Activated CD4-positive, alpha-beta T cell treated with anti-CD3 and anti-CD28 coated beads, Interleukin-2, amount 50 U/mL, for 48 hours (primary cell): Measurements from ENCODE around the gene CCDC28B.

Experiments used
- DNase-seq, 2 experiments: peaks; one replicate each; pipeline ENCODE4 v3.0.0-alpha.2; 2020

CCDC28B gene

DNA sequence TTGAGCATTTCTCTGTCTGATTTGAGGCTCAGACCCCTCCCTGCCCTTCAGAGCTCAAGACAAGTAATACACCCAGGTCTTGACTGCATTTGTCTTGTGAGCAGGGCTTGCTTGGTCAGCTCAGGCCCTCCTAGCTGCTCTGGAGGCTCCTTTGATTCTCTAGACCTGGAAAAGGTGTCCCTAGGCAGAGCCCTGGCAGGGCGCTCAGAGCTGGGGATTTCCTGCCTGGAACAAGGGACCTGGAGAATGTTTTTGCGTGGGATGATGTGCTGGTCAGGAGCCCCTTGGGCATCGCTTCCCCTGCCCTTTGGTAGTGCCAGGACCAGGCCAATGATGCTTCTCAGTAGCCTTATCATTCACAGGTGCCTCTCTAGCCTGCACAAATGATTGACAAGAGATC is 4.9 kb upstream of the CCDC28B start:
- no peak for DNase-seq

DNA sequence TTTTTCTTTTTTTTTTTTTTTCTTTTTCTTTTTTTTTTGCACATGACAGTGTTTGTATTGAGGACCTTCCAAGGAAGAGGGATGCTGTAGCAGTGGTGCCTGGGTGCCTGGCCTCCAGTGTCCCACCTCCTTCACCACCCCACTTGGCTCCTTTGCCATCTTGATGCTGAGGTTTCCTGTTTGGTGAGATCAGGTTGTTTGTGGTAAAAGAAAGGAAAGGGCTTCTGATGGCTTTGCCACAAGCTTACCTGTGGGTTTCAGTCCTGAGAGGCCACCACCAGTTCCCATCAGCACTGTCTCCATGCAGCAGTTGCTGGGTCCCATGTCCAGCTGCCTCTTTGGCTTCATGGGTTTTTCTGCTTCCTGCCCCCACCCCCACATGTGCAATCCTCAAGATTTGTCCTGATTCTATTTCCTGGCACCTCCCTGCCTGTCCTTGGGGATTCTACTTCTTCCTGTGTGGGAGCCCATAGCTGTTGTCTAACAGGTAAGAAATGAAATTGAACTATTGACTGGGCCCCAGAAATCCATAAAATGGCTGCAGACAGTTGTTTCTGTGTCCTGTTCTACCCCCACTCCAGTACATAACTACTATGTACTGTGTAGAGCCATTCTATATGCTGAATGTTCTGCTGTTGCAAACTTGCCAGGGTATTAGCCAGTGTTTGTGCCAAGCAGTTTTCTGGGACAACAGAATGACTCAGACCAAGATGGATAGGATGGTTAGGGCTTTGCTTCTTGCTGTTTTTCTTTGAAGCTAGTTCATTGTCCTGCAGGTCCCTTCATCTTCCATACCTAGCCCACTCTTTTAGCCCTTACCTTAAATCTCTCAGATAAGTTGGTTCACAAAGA is 4.2 kb upstream of the CCDC28B start:
- no peak for DNase-seq

DNA sequence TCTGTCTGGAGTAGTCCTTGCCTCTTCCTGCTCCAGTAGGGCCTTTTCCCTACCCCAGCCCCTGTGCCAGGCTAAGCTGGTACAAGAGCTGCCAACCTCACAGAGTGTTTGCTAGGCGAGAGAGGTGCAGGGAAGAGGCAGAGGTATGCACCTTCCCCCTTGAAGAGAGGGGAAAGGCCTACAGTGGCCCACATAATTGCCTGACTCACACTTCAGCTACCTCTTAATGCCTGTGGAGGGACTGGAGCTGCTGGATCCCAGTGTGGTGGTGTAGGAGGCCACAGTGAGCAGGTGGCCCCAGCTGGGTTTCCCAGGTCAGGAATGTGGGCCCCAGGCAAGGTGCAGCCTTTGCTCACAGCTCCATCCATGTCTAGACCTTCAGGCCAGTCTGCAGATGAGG is 3.3 kb upstream of the CCDC28B start:
- DNase-seq: no peak

DNA sequence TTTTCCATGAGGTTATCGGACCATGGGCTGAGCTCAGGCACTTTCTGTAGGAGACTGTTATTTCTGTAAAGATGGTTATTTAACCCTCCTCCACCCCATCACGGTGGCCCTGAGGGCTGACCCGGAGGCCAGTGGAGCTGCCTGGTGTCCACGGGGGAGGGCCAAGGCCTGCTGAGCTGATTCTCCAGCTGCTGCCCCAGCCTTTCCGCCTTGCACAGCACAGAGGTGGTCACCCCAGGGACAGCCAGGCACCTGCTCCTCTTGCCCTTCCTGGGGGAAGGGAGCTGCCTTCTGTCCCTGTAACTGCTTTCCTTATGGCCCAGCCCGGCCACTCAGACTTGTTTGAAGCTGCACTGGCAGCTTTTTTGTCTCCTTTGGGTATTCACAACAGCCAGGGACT is 2.6 kb upstream of the CCDC28B start:
- DNase-seq: no peak

DNA sequence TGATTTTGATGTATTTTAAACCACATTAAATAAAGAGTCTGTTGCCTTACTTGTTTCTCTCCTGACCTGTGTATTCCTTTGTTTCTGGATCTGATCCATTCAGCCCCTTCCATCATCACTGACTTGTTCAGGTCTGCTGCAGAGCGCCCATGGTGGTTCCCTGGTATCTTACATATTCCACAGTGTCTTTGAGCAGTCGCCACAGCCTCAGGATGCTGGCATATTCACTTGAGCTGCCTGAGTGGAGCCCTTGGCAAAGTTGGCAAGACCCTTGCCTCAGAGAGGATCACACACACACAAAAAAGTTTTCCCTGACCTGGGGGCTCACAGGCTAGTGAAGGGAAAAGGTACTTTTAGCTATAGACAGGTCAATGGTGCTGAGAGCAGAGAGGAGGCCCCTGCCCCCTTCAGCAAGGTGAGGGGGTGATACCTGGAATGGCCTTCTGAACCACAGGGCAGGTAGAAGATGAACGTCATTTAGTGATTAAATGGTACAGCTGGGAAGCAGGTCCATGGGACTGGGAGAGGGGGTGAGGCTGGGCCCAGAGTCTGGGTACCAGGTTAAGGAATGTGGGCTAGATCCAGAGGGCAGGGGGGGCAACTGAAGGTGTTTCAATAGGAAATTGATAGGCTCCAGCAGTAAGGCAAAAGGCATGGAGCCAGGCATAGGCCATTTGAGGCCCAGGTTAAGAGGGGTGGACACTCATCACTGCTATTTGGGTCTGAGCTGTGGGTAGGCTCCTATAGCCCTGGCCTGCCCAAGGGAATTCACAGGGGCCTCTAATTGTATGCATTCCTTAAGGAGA is 2.0 kb upstream of the CCDC28B start:
- no peak for DNase-seq

DNA sequence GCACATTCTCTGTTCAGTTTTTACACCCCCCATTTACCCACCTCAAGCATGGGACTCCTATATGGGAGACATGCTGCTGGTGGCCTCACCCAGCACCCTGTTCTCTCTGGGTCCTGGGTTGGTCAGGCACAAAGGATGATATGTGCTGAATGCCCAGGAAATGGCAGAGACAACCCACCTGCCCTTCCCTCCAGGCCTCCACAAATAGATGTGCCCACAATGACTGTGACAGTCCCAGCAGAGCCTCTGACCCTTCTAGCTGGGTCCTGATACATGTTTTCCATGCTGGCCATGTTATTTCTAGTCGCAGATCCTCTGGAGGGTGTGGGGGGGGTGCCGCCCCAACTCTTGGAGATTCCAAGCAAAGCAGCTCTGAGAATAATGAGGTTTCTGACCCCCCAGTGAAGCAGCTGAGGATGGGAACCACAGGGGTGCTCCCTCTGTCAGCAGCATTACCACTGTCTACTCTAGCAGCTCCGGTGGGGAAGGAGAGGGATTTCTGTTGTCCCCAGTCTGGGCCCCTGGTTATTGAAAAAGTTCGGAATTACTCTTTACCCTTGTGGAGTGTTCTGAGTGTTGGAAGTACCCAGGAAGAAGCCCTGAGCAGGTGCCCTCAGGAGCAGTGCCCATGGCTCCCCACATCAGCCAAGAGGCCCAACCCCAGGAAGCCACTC is 1.2 kb upstream of the CCDC28B start:
- DNase-seq: no peak

DNA sequence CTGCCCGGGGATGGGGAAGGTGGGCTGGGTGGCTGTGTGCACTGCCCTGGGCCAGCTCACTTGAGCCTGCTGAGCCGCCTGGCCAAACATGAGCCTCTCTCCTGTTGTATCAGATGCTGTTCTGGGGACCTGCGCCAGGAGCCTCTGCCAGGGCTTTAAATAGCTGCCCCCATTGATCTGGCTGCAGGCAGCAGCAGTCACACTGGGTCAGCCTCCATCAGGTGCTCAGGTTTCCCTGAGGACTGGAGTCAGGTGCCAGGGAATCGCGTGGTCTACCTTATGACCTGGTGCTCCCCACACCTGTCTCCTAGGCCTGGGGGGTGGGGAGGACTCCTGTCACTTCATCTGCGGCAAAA is 700 bp upstream of the CCDC28B start:
- DNase-seq: no peak

DNA sequence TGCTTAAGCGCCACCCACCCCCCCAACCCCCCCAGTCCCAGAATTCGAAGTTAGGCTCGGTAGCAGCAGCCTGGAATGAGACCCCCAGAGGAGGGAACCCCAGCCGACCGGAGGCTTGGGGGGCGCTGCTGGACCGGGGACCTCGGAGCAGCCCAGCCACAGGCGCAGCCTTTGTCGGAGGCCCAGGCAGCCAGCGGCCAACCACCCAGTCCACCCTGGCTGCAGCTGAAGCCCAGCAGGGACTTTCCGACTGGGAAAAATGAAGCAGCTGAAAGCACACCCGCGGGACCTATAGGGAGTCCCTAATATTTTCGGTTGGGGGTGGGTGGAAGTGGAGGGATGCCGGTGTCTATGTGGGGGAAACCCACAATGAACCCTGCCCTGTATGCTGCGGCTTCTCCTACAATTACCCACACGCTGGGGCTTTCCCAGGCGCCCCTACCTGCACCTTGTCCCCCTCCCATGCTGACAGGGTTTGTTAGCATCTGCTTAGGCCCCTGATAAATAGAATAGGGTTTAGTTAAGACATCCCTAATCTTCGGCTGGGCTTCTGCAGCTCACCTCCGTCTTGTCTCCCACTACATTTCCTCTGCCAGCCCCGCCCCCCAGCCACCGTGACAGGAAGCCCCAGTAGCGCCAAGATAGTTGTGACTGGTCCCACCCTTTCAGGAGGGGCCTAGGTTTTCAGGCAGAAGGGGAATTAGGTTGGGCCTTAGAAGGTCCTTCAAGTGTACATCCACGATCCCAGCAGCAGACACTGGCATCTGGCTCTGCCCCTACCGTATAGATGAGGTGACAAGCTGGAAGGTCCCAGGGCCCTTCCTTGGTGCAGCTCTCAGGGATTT is 838 bp downstream of the CCDC28B start:
- DNase-seq: peak; percentile 86 to 87

DNA sequence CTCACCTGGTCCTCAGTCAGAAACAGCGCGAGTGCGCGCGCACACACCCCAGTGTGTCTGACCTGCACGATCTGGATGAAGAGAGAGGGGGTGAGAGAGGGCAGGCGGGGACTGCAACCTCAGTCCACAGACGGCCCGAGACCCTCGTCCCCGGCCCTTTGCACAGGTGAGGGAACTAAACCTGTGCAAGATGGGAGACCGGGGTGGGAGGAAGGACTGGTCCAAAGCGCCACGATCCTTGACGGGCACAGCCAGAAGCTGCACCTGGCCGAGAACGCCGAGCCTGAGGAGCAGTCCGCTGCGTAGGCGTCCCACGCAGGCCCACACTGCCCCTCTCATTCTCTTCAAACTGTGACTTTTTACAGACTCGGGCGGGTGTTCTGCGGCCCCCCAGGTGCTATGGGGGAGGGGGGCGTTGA is 4.6 kb downstream of the CCDC28B start:
- DNase-seq: no peak

DNA sequence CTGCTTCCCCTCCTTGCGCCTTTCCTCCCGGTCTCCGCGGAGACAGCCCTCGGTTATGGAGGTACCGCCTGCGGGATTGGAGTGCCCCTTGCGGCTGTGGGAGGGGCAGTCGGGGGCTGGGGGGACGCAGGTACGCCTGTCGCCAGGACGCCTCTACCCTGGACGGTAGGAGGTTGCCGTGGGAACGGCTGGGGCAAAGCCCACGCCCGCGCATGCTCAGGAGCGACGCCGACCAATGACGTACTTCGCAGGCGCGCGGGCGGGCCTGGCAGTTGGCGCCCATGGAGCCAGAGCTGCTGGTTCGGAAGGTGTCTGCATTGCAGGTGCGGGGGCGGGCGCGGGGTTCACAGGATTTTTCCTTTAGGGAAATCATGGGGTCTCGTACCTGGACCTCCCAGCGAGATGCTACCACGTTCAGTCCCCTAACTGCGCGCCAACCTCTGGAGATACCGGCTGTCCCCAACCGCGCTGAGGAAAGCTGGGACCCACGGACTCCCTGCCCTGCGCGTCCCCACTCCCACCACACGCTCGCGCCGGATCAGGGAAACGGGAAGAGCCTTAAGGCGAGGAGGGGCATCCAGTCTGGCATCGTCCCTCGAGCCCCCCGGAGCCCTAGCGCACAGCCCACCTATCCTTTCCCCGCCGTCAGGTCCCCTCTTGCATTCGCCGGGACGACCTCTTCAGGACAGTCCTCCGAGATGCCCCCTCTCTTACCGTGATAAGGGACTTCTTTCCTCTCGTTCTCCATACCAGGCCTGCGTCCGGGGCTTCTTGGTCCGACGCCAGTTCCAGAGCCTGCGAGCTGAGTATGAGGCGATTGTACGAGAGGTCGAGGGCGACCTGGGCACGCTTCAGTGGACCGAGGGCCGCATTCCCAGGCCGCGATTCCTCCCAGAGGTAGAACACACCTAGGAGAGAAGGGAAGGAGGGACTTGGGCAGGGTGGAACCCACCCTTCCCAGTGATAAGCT is 5.3 kb downstream of the CCDC28B start, which contains the start of gene IQCC:
Gene IQCC, plus strand, starts transcription at position 271 of the 970 bp plus-strand sequence. Its CDS starts 11 bp downstream, at position 282.
- DNase-seq: peak; percentile 85 to 89

DNA sequence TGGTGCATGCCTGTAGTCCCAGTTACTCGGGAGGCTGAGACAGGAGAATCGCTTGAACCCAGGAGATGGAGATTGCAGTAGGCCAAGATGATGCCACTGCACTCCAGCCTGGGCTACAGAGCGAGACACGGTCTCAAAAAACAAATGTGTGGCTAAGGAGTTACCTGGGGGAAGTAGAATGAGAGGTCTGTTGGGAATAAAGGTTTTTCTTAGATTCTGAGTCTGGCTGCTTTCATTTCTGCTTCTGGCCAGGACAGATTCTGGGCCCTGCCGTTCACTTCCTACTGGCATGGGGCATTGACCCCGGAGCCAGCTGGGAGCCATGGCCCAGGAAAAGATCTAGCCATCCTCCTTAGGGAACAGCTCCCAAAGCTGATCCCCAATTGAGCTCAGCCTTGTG is 8.1 kb downstream of the CCDC28B start:
- DNase-seq: no peak

DNA sequence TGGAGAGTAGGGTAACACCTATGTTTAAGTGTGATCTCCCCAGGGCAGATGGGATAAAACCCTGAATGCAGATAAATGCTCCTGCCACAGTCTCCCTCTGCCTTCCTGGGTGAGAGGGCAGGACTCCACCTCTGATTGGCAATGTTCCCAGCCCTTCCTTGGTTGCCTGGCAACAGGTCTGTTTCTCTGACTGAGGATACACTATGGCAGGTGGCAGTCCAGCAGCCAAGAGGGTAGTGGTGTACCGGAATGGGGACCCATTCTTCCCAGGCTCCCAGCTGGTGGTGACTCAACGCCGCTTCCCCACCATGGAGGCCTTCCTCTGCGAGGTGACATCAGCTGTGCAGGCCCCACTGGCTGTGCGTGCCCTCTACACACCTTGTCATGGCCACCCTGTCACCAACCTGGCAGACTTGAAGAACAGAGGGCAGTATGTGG is 8.5 kb downstream of the CCDC28B start, which contains the start of gene DCDC2B:
Gene DCDC2B, plus strand, starts transcription at position 199 of the 438 bp plus-strand sequence. Its CDS starts 5 bp downstream, at position 204.
- no peak for DNase-seq

DNA sequence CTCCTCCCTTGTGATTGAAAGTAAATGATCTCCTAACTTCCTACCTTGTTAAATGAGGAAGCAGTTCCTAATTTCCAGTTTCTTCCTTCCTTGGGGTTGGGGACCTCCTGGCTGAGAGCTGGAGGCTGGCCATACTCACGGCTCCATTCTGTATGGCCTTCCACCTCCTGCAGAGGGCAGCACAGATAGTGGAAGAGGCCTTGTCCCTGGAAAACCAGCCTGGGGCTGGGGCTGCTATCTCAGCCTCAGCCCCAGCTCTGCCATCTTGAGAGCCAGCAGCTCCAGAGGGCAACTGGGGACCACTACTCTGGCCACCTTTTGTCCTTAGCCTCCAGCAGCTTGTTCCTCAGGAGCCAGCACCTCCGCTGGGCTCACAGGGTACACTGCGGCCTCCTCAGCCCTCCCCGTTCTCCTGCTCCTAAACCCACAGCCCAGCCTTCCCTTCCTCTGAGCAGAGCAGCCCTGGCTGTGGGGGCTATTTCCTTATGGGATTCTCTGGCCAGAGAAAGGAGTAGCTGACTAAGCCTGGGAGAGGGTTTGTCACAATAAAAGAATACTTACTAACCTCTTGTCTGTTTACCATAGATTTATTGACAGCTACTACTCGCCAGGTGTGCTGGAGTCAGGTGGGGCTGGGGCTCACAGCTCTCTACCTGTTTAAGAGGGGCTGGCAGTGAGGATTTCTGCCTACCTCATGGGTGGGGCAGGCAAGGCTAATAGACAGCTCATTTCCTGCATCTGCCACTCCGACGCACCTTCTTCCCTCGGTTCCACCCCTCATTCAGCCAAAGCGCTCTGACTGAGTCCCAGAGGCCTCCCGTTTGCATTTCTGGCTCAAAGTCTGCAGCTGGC is 15.5 kb downstream of the CCDC28B start:
- peak; percentile 63 to 74 for DNase-seq

DNA sequence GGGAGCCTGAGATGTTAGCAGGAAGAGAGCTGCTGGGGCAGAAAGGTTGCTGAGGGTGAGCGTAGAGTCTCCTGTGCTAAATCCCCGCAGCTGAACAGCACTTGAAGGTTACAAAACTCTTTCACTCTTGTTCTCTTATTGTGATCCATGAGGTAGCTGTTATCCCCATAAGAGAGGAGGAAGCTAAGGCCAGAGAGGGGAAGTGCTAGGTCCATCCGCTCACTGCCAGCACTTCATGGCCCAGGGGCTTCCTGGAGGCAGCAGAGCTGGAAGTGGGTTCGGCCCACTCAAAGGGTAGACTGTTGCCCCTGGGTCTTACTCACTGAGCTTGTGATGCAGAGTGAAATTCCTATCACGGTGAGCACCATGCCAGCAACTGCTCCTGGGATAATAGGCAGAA is 16.2 kb downstream of the CCDC28B start:
- no peak for DNase-seq

DNA sequence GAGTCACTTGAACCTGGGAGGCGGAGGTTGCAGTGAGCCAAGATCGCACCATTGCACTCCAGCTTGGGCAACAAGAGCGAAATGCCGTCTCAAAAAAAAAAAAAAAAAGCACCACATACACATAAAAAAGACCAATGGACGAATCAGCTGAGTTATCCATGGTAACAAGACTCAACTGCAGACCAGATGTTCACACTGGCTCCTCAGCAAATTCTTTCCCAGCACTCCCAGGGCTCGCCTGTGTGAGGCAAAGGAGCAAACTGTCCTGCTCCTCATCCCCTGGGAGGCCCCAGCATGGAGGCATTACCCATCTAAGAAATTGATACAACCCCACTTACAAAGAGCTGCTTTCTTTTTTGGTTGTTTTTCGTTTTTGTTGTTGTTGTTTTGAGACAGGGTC is 18.6 kb downstream of the CCDC28B start:
- no peak for DNase-seq

DNA sequence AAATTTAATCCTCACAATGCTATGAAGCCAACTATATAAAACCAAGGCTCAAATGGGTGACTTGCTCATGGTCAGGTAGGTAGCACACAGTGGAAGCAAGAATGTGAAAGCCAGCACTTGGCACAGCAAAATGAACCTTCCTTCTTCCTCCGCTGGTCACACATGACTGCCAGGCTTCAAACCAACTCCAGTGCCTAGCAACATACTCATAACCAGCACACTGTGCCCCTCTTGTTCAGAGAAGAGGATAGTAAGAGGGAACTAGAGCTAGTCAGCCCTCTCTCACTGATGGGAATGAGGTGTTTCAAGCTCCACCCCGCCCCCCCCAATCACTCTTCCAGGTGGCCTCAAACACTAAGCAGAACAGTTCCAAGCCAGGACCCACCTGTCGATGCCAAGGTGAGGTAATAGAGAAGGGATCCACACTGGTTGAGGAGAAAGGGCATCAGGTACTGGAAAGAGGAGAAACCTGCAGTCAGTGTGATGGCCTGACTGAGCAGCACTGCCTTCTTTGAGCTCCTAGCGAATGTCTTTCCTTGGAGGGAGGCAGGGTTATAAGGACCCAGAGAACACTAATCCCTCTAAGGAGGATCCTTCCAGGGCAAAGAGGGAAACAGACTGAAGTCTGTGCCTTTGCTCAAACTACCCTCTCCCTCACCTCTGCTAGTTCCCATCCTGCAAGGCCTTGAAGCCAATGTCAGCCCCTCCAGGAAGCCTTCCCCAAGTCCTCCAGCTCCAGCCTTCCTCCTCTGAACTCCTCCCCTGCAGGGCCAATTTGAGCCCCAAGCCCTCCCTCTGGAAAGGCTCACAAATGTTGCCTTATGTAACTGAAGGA is 20.6 kb downstream of the CCDC28B start:
- DNase-seq: no peak

DNA sequence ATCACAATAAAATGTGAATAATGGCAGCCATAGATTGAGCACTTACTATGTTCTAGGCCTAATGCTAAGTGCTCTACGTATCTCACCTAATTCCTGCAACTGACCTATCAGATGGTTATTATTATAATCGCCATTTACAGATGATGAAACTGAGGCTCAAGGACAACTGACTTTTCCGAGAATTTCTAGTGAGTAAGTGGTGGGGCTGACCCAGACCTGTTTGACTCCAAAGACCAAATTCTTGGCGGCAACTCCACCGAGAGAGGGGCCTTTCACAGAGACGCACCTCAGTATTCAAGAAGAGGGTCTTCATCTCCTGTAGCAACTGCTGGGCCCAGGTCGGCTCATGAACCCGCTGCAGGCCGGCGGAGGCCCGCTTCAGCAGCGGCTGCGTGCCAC is 21.2 kb downstream of the CCDC28B start:
- no peak for DNase-seq

DNA sequence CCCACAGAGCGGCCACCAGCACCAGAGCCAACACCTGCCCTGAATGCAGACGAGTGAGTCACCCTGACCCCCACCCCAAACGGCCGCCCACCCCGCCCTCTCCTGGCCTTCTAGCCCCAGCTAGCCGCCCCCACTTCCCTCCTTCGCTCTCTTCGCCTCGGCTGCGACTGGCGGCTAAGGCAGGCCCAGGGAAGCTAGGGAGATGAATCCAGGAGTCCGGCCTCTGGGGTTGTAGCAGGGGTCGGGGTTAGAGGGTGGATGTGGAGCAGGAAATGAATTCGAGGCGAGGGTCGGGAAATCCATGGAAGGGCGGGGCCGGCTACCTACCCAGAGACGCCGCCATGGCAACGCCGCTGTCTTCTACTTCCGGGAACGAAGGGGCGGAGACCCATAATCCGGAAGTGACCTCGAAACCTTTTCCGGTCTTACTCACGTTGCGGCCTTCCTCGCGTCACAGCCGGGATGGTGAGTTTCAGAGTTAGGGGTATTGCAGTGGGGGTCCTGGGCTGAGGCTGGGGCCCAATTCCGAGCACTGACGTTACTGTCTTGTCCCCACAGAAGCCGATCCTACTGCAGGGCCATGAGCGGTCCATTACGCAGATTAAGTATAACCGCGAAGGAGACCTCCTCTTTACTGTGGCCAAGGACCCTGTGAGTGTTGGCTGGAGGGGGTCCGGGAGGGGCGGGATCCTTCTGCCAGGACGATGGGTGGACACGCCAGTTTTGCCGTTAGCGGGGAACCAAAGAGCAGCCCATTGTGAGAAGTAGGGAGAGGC is 21.8 kb downstream of the CCDC28B start, which contains the start of the genes EIF3I and TMEM234:
Gene EIF3I, plus strand, starts transcription at position 428 of the 776 bp plus-strand sequence. Its CDS starts 35 bp downstream, at position 463.
Gene TMEM234, minus strand, starts transcription at position 374 of the 776 bp plus-strand sequence. Its CDS starts 31 bp downstream, at position 343.
- peak; percentile 91 to 95 for DNase-seq
